Measurements from ENCODE around the gene DYNC2H1. TPM values are rescaled to one million over a fixed set of nuclear protein-coding genes. Genes with fewer than 3 reads are reported as not detected.
A peak's percentile ranks its signal among the peaks of the same experiment; 100 is the strongest.

Gene DYNC2H1
- total RNA-seq, 1 donor from 2014 or later = 17.2 TPM

GRCh38 chr11:103380031-103380430, 270.8 kb downstream of the DYNC2H1 start:
- no peak overlapping the region for H2AFZ ChIP-seq (ENCODE audit: low read depth, low read length)
- Mint-ChIP-seq H3K36me3 (ENCODE audit: low read depth, unreplicated experiment) (peaks cover 2% of the 10 kb centered on the region), H3K9me3 (ENCODE audit: unreplicated experiment) (peaks cover 10% of the 10 kb centered on the region), H3K4me3 (ENCODE audit: unreplicated experiment) (no peak overlapping the region), H3K27ac (ENCODE audit: unreplicated experiment) (no peak overlapping the region), H3K27me3 (ENCODE audit: low read depth, unreplicated experiment) (no peaks in the 10 kb centered on the region), H3K4me1 (ENCODE audit: low read depth, unreplicated experiment) (peaks cover 5% of the 10 kb centered on the region)
- no peaks in the 10 kb centered on the region for H4K20me1 ChIP-seq (ENCODE audit: insufficient read depth, low read length)
- H3K4me1 ChIP-seq (ENCODE audit: insufficient read depth, low read length) = no peaks in the 10 kb centered on the region
- H3K27ac ChIP-seq (ENCODE audit: low read depth, low read length) = no peak overlapping the region
- H3K4me2 ChIP-seq (ENCODE audit: low read length) = no peak overlapping the region
- H3K4me3 ChIP-seq (ENCODE audit: insufficient read depth, low read depth, low read length) = no peak overlapping the region
- no peaks in the 10 kb centered on the region for H3K27me3 ChIP-seq (ENCODE audit: insufficient read depth, low read length)
- no peaks in the 10 kb centered on the region for H3K36me3 ChIP-seq (ENCODE audit: insufficient read depth, low read length)
- TF ChIP-seq CTCF (IDR thresholded peaks at IDR 0.05; ENCODE audit: insufficient read depth, low read depth, low read length) (no peak), EZH2 (IDR thresholded peaks at IDR 0.05; ENCODE audit: insufficient read depth, low read length) (no peak)
- no peak overlapping the region for H3K9ac ChIP-seq (ENCODE audit: low read length)
- DNase-seq (ENCODE audit: low read depth) = peak; percentile 48
- FAIRE-seq = no peak
- H3K79me2 ChIP-seq (ENCODE audit: insufficient read depth, low read length) = no peaks in the 10 kb centered on the region
- H3K9me3 ChIP-seq (ENCODE audit: insufficient read depth, low read depth, low read length) = peaks cover 5% of the 10 kb centered on the region

- no peaks in the 10 kb centered on the region for H4K20me1 ChIP-seq (ENCODE audit: insufficient read depth, low read length)
- TF ChIP-seq CTCF (IDR thresholded peaks at IDR 0.05; ENCODE audit: insufficient read depth, low read depth, low read length) (no peak), EZH2 (IDR thresholded peaks at IDR 0.05; ENCODE audit: insufficient read depth, low read length) (no peak)
- peaks cover 1% of the 10 kb centered on the region for H3K4me1 Mint-ChIP-seq (ENCODE audit: low read depth, unreplicated experiment)
- FAIRE-seq = no peak
- no peaks in the 10 kb centered on the region for H3K9me3 ChIP-seq (ENCODE audit: insufficient read depth, low read depth, low read length)
- H3K36me3 Mint-ChIP-seq (ENCODE audit: low read depth, unreplicated experiment) = no peaks in the 10 kb centered on the region
- H3K27ac Mint-ChIP-seq (ENCODE audit: unreplicated experiment) = no peak overlapping the region
- H3K27me3 Mint-ChIP-seq (ENCODE audit: low read depth, unreplicated experiment) = no peaks in the 10 kb centered on the region
- H3K4me1 ChIP-seq (ENCODE audit: insufficient read depth, low read length) = no peaks in the 10 kb centered on the region
- no peaks in the 10 kb centered on the region for H3K79me2 ChIP-seq (ENCODE audit: insufficient read depth, low read length)
- no peak overlapping the region for H3K4me3 Mint-ChIP-seq (ENCODE audit: unreplicated experiment)
- no peaks in the 10 kb centered on the region for H3K36me3 ChIP-seq (ENCODE audit: insufficient read depth, low read length)
- H3K4me2 ChIP-seq (ENCODE audit: low read length) = no peak overlapping the region
- no peak overlapping the region for H3K4me3 ChIP-seq (ENCODE audit: insufficient read depth, low read depth, low read length)
- H3K27ac ChIP-seq (ENCODE audit: low read depth, low read length) = no peak overlapping the region
- no peak overlapping the region for H2AFZ ChIP-seq (ENCODE audit: low read depth, low read length)
- no peaks in the 10 kb centered on the region for H3K27me3 ChIP-seq (ENCODE audit: insufficient read depth, low read length)
- H3K9me3 Mint-ChIP-seq (ENCODE audit: unreplicated experiment) = no peaks in the 10 kb centered on the region
- DNase-seq (ENCODE audit: low read depth) = no peak
- no peak overlapping the region for H3K9ac ChIP-seq (ENCODE audit: low read length)
Measured at GRCh38 chr11:103384652-103385051, 275.4 kb downstream of the DYNC2H1 start.

- DNase-seq (ENCODE audit: low read depth) (peak; percentile 92), FAIRE-seq (peak; percentile 87)
- Histone ChIP-seq H3K79me2 (ENCODE audit: insufficient read depth, low read length) (no peaks in the 10 kb centered on the region), H3K9ac (ENCODE audit: low read length) (no peak overlapping the region), H3K4me1 (ENCODE audit: insufficient read depth, low read length) (peaks cover 5% of the 10 kb centered on the region), H3K4me2 (ENCODE audit: low read length) (peak overlapping the region; percentile 67), H2AFZ (ENCODE audit: low read depth, low read length) (no peak overlapping the region), H4K20me1 (ENCODE audit: insufficient read depth, low read length) (no peaks in the 10 kb centered on the region), H3K9me3 (ENCODE audit: insufficient read depth, low read depth, low read length) (no peaks in the 10 kb centered on the region), H3K36me3 (ENCODE audit: insufficient read depth, low read length) (no peaks in the 10 kb centered on the region), H3K27me3 (ENCODE audit: insufficient read depth, low read length) (no peaks in the 10 kb centered on the region), H3K27ac (ENCODE audit: low read depth, low read length) (peak overlapping the region; percentile 63), H3K4me3 (ENCODE audit: insufficient read depth, low read depth, low read length) (peak overlapping the region; percentile 32)
- H3K27ac Mint-ChIP-seq (ENCODE audit: unreplicated experiment) = peak overlapping the region; percentile 97
- no peaks in the 10 kb centered on the region for H3K27me3 Mint-ChIP-seq (ENCODE audit: low read depth, unreplicated experiment)
- H3K4me1 Mint-ChIP-seq (ENCODE audit: low read depth, unreplicated experiment) = peaks cover 21% of the 10 kb centered on the region
- H3K4me3 Mint-ChIP-seq (ENCODE audit: unreplicated experiment) = peak overlapping the region; percentile 61
- TF ChIP-seq CTCF (IDR thresholded peaks at IDR 0.05; ENCODE audit: insufficient read depth, low read depth, low read length) (no peak), EZH2 (IDR thresholded peaks at IDR 0.05; ENCODE audit: insufficient read depth, low read length) (no peak)
- peaks cover 8% of the 10 kb centered on the region for H3K36me3 Mint-ChIP-seq (ENCODE audit: low read depth, unreplicated experiment)
- peaks cover 4% of the 10 kb centered on the region for H3K9me3 Mint-ChIP-seq (ENCODE audit: unreplicated experiment)
Measured at GRCh38 chr11:103395612-103396011, 286.4 kb downstream of the DYNC2H1 start.
